HG03439 (cell line): ENCODE data around the gene TRIM52.
"Not testable (repeated sequence)": the region's sequence is repeated elsewhere in the genome, so short reads cannot be mapped to it uniquely, and the experiment has no call there.

Experiments
- ATAC-seq: cut with Tn5 transposase; IDR thresholded peaks from one replicate; pipeline ENCODE4 v1.9.1; 2021; ENCODE audit warnings: mild to moderate bottlenecking, moderate library complexity; ENCODE audit not compliant: unreplicated experiment

Gene TRIM52

GRCh38 chr5:181260720-181261319 is at the start of gene TRIM52:
TRIM52 (minus strand) TSS chr5:181261143; CDS start chr5:181260813, 330 bp downstream.
- peak; percentile 79 for ATAC-seq

- ATAC-seq: not testable (repeated sequence)
Measured at GRCh38 chr5:181287331-181287730, 26.4 kb upstream of the TRIM52 start.

GRCh38 chr5:181285962-181286705 is 25.2 kb upstream of the TRIM52 start:
- ATAC-seq: not testable (repeated sequence)

- not testable (repeated sequence) for ATAC-seq
Measured at GRCh38 chr5:181283841-181284755, 23.2 kb upstream of the TRIM52 start.

- no peak for ATAC-seq
Measured at GRCh38 chr5:181283347-181283746, 22.4 kb upstream of the TRIM52 start.

GRCh38 chr5:181282874-181283273 is 21.9 kb upstream of the TRIM52 start:
- ATAC-seq: no peak

- not testable (repeated sequence) for ATAC-seq
Measured at GRCh38 chr5:181282415-181282814, 21.5 kb upstream of the TRIM52 start.

- no peak for ATAC-seq
Measured at GRCh38 chr5:181281984-181282316, 21.0 kb upstream of the TRIM52 start.

- ATAC-seq: no peak
Measured at GRCh38 chr5:181281077-181281983, 20.4 kb upstream of the TRIM52 start.

GRCh38 chr5:181280251-181280762 is 19.4 kb upstream of the TRIM52 start:
- ATAC-seq: no peak

GRCh38 chr5:181273433-181273744 is 12.4 kb upstream of the TRIM52 start:
- not testable (repeated sequence) for ATAC-seq

GRCh38 chr5:181271081-181271480 is 10.1 kb upstream of the TRIM52 start:
- ATAC-seq: no peak

- ATAC-seq: not testable (repeated sequence)
Measured at GRCh38 chr5:181267907-181268306, 7.0 kb upstream of the TRIM52 start.

GRCh38 chr5:181267291-181267904 is 6.5 kb upstream of the TRIM52 start:
- ATAC-seq: not testable (repeated sequence)

GRCh38 chr5:181265092-181265671 is 4.2 kb upstream of the TRIM52 start:
- ATAC-seq: no peak

GRCh38 chr5:181263633-181264032 is 2.7 kb upstream of the TRIM52 start:
- no peak for ATAC-seq

- peak; percentile 55 for ATAC-seq
Measured at GRCh38 chr5:181261320-181262049, 542 bp upstream of the TRIM52 start.

GRCh38 chr5:181259974-181260719 is 796 bp downstream of the TRIM52 start:
- no peak for ATAC-seq
